HG03575 (cell line): ENCODE results near the gene COPS3.

Experiments used
- ATAC-seq: cut with Tn5 transposase; IDR thresholded peaks from one replicate; pipeline ENCODE4 v1.9.1; 2021; ENCODE audit not compliant: unreplicated experiment, insufficient number of reproducible peaks, low FRiP score; ENCODE audit errors: extremely low read depth

Gene COPS3

DNA sequence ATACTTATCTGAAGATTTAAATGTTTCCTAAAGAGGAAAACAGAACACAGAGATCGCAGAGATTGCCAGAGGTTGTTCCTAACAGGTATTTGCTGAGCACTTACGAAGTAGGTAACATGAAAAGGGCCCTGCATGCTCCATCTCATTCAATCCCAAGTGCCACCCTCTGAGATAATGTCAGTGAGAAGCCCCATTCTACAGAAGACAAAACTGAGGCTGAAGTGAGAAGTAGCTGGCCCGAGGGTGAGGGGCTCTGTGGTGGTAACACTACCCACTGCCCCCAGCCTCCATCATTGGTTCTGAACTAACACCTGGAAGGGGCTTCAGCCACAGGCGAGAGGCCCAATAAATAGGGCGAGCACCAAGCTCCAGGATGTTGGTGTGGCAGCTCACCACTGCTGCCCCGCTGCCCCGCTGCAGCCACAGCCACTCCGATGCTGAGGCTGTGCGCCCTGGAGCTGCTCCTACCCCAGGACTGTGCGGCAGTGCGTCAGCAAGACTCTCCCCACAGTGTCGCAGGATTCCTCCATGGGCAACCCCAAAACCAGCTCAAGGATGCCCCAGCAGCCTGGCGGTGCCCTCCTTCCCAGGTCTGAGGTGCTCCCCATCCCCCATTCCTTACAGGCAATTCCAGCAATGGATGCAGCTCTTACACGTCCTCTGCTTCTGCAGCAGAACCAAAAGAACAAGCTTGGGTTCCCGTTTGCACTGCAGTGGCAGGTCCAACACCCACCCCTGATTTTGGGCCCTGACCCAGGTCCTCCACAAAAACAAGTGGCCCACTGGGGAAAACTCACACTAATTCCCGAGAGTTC lies 54.4 kb downstream of the COPS3 start:
- no peak for ATAC-seq

- no peak for ATAC-seq
Measured at GRCh38 chr17:17225901-17226300, 55.1 kb downstream of the COPS3 start.

- no peak for ATAC-seq
Measured at GRCh38 chr17:17224137-17224536, 56.9 kb downstream of the COPS3 start.

DNA sequence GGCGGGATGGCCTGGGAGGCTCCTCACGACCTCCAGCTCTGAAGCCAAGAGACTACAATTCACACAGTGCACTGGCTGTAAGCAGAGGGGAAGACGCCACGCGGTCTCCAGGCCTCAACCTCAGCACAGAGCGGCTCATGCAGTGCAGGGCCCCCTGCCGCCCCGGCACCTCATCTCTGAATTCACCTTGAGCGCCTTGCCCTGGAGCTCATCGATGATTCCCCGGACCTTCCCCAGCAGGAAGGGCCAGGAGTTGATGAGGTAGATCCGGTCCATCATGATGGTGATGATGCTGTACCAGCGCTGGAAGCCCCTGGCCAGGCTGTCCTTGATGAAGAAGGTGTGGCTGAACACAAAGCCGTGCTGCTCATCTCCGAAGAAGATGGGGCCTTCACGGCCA lies 57.3 kb downstream of the COPS3 start:
- ATAC-seq: no peak

DNA sequence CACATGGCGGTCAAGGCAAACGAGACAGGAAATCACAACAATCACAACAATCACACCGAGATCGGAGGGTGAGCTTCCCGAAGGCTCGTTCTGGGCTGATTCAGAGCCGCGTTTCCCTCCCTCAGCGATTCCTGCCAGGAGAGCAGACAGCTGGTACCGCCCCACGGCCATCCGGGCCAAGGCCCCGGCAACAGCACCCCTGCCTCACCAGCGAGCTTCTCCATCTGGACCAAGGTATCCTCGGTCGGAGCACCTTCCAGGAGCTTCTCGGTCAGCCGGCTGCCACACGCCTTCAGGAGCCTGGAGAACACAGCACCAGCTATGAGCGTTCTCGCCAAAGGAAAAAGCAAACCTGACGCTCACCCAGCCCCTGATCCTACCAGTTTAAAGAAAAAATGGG lies 59.7 kb downstream of the COPS3 start:
- ATAC-seq: no peak

DNA sequence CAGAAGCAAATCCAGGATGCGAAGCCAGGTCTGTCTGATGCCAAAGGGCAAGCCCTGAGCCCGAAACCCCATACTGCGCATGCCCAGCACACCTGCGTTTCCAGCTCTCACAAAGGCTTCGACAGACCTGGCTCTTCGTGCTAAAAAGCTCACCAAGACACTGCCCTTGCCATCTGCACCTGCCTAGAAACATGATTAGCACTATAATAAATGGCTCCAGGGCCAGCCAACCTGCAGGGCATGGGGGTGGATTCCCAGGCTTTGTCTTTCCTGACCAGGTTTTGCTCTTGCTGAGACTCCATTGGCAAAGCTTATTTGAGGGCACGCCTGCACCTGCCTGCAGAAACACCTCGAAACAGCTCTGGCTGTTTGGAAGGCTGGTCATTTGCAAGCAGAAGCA lies 60.5 kb downstream of the COPS3 start:
- no peak for ATAC-seq

DNA sequence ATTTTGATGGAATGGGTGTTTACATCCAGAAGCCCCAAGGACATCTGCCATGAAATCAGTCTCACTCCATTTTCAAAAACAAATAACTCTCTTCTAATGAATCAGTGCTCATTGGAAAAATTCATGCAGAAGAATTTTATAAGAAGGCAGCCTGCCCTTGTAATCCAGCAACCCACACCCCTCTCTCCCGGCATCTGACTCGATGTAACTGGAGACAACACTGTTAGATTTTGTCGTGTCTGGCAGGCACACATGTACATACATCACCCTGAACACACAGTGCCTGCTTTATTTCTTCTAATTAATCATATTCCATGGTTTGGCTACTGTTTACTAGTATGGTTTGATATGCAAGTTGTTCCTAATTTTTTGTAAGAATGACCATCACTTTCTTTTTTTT lies 63.1 kb downstream of the COPS3 start:
- ATAC-seq: no peak

- ATAC-seq: no peak
Measured at GRCh38 chr17:17216776-17217175, 64.3 kb downstream of the COPS3 start.

GRCh38 chr17:17216236-17216635 lies 64.8 kb downstream of the COPS3 start:
- ATAC-seq: no peak

- ATAC-seq: no peak
Measured at GRCh38 chr17:17215575-17215974, 65.5 kb downstream of the COPS3 start.

GRCh38 chr17:17214646-17215436 lies 66.2 kb downstream of the COPS3 start:
- ATAC-seq: no peak

DNA sequence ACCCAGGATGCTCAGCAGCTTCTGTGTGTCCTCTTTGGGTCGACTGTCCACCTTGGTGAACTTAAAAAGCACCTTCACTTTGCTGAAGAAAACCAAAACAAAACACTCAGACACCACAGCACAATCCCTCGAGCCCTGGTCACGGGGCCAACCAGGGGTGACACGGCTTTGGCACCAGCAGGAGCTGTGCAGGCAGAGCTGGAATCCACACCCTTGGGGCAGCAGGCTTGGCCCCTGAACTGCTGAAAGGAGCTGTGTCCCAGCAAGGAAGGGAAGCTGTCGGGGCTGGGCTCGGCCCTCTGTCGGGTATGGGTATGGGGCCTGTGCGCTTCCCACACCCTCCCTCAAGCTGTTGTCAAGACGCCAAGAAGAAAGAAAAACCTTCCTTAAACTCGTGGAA lies 67.3 kb downstream of the COPS3 start:
- ATAC-seq: no peak

DNA sequence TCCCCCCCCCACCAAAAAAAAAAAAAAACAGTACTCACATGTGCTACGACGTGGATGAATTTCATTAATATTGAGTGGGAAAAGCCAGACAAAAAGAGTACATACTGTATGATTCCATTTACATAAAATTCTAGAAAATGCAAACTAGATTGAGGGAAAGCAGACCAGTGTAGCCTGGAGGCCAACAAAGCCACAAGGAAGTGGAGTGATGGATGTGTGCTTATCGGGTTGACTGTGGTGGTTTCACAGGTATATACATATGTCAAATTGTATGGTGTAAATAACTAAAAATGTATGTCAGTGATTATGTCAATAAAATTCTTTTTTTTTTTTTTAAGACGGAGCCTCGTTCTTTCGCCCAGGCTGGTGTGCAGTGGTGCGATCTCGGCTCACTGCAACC lies 73.0 kb downstream of the COPS3 start:
- no peak for ATAC-seq

GRCh38 chr17:17206913-17207335 lies 74.1 kb downstream of the COPS3 start:
- no peak for ATAC-seq

GRCh38 chr17:17206124-17206912 lies 74.7 kb downstream of the COPS3 start, which contains the start of gene PLD6:
Gene PLD6 (minus strand): TSS chr17:17206333. CDS start chr17:17206286, 47 bp downstream.
- no peak for ATAC-seq

DNA sequence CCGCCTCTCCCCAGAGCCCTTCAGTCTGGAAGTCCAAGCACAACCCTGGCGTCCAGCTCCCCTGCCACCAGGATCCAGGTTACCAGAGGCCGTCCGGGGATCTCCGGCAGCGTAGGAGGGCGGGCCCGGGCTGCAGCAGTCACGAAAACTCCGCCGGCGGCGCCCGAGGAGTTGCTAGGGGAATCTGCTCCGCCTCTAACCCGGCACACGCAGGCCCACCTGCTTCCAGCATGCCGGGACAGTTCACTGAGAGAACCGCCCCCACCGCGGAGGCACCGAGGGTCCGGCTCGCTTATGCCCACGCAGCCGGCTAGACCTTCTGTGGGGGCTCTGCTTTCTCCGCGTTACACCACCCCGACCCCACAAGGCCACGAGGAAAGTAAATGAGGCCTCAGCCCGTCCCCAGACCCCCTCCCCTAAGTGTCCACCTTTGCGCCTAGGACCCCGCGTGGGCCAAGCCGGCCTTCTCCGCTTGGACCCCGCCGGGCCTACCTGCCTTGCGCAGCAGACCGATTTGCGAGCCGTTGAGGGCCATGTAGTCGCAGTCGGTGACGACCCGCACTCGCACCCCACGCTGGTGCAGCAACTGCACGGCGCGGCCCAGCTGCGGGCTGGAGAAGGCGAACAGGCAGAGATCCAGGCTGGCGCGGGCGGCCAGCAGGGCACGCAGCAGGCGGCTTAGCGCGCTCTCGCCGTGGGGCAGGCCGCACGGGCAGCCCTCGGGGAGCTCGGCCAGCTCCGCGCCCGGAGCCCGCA lies 75.5 kb downstream of the COPS3 start:
- ATAC-seq: no peak

DNA sequence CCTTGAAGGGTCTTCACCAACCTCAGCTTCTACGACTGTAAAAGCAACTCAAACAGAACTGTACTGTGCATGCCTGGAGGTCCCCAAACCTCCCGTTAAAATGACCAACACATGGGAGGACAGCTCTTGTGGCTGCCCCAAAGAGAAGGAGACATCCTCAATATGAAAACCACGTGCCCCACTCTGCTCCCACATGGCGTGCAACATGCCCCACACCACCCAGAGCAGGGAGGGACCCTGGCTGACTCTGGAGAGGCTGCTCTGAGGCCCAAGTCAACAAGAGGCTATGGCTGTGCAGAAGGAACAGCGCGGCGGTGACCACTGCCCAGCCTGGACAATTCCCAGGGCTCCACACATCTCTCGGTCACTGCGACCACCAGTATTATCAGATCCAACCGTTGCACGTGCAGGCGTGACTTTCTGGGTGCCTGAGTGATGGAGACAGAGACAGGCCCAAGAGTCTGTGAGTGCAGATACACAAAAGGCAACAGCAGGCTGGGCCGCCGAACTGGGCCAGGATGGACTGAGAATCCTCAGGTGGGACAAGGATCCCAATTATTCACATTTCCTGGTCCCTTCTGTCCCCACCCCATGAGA lies 76.3 kb downstream of the COPS3 start:
- ATAC-seq: no peak

DNA sequence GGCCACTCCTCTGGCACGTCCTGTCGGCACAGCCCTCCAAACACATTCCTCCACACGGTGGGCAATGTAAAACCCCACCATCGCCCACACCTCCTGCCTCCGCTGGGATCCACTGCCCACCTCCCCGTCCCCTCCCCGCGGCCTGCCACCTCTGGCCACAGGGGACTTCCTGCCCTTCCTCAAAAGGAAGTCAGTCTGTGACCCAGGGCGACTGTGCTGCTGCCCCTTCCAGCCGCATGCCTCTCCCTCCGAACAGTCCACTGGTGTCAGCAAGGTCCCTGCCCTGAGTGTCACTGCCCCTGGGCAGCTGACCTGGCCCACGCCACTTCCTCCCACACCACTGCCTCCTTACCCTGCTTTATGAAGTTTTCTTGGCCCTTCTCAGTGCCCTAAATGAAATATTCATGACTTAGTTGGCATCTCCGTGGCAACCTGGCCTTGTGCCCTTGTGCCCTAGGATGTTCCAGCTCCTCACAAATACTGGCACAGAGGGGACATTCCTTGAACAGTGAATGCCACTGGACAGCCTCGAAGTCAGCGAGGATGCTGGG lies 76.9 kb downstream of the COPS3 start:
- ATAC-seq: no peak
